SK-N-MC (cell line): ENCODE measurements around the gene OR51B2.
"Not testable (repeated sequence)": the region's sequence is repeated elsewhere in the genome, so short reads cannot be mapped to it uniquely, and the experiment has no call there.

Experiments used
- DNase-seq: peaks from one replicate; pipeline ENCODE4 v3.0.0-alpha.2; 2011; ENCODE audit warnings: low read depth, low spot score
- H3K27ac ChIP-seq: fragments of 200-600 bp; sonication (generic); 2 replicates; pipeline ENCODE4 v1.5.1; 2016; ENCODE audit warnings: mixed run types
- H3K36me3 ChIP-seq: fragments of 200-600 bp; sonication (generic); 2 replicates; pipeline ENCODE4 v1.6.1; 2017; ENCODE audit warnings: antibody characterized with exemption, low read length, mixed read lengths; ENCODE audit not compliant: insufficient read depth
- H3K4me3 ChIP-seq: fragments of 200-600 bp; sonication (generic); 2 replicates; pipeline ENCODE4 v1.5.1; 2016
- H3K9ac ChIP-seq: fragments of 200-600 bp; sonication (generic); 2 replicates; pipeline ENCODE4 v1.8.0; 2017; ENCODE audit warnings: mixed run types, mixed read lengths; ENCODE audit not compliant: insufficient read length
- H3K9me3 ChIP-seq: fragments of 200-600 bp; sonication (generic); 2 replicates; pipeline ENCODE4 v1.6.1; 2017; ENCODE audit warnings: low read depth, mild to moderate bottlenecking, antibody characterized with exemption, low read length, moderate library complexity, mixed read lengths
- EZH2 ChIP-seq: fragments of 200-600 bp; sonication (generic); IDR thresholded peaks from one replicate; pipeline ENCODE4 v1.6.1; 2017; ENCODE audit warnings: antibody characterized with exemption
- FOXP2 ChIP-seq: optimal IDR thresholded peaks from 2 replicates; pipeline ENCODE3; 2011; ENCODE audit warnings: mild to moderate bottlenecking, moderate library complexity; ENCODE audit not compliant: insufficient read depth; ENCODE audit errors: extremely low read length, control extremely low read depth
- POLR2AphosphoS5 ChIP-seq: IDR thresholded peaks from 2 replicates; pipeline ENCODE4 v1.6.1; 2012; ENCODE audit warnings: mild to moderate bottlenecking, low read depth, low read length, borderline replicate concordance

The OR51B2 gene

GRCh38 chr11:5300251-5300650, 23.8 kb downstream of the OR51B2 start:
- no peaks in the 10 kb centered on the region for H3K36me3 ChIP-seq
- no peaks in the 10 kb centered on the region for H3K9me3 ChIP-seq
- DNase-seq: no peak
- TF ChIP-seq EZH2: no peak
- H3K4me3 ChIP-seq: no peak overlapping the region
- H3K27ac ChIP-seq: no peak overlapping the region
- H3K9ac ChIP-seq: no peak overlapping the region

DNA sequence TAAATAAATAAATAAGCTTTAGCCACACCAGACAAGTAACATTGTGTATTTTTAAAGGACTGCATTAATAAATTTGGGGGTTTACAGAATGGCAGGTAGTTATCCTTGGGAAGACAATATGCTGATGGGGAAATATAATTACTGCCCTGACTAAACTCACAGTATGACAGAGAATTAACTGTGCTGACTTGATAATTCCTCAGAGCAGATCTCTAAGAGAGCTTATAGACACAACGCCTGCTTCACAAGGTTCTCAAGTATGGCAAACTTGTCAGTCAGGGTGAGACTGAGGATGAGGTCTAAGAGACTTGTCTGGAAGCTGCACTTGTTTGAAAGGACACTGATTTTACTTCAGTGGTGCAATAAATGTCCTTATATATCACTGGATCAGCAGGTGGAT, 25.6 kb downstream of the OR51B2 start:
- no peak overlapping the region for H3K9ac ChIP-seq
- no peak overlapping the region for H3K27ac ChIP-seq
- no peak overlapping the region for H3K4me3 ChIP-seq
- TF ChIP-seq POLR2AphosphoS5 (no peak), EZH2 (no peak), FOXP2 (no peak)
- no peaks in the 10 kb centered on the region for H3K36me3 ChIP-seq
- no peaks in the 10 kb centered on the region for H3K9me3 ChIP-seq
- DNase-seq: no peak

GRCh38 chr11:5297721-5298323, 26.3 kb downstream of the OR51B2 start:
- Histone ChIP-seq H3K4me3 (no peak overlapping the region), H3K27ac (no peak overlapping the region), H3K9me3 (no peaks in the 10 kb centered on the region), H3K36me3 (no peaks in the 10 kb centered on the region), H3K9ac (no peak overlapping the region)
- no peak for TF ChIP-seq POLR2AphosphoS5
- TF ChIP-seq FOXP2: no peak
- no peak for TF ChIP-seq EZH2
- DNase-seq: no peak

GRCh38 chr11:5294342-5294995, 29.6 kb downstream of the OR51B2 start:
- DNase-seq, H3K36me3 ChIP-seq, H3K9me3 ChIP-seq, H3K27ac ChIP-seq, H3K4me3 ChIP-seq, H3K9ac ChIP-seq: not testable (repeated sequence)

DNA sequence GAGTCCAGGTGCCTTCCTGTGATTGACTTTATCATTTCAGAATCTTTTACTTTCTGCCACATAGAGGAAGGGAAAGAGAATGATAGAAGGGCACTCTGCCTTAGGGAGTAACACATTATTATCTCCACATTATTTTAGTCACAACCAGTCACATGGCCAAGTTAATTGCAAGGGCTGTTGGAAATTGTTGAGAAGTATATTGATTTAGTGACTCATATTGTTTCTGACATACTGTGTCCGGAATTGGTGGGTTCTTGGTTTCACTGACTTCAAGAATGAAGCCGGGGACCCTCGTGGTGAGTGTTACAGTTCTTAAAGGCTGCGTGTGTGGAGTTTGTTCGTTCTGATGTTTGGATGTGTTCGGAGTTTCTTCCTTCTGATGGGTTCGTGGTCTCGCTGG, 31.1 kb downstream of the OR51B2 start:
- no peak for TF ChIP-seq EZH2
- TF ChIP-seq FOXP2: no peak
- no peak for TF ChIP-seq POLR2AphosphoS5
- no peak overlapping the region for H3K4me3 ChIP-seq
- H3K27ac ChIP-seq: no peak overlapping the region
- H3K9me3 ChIP-seq: no peaks in the 10 kb centered on the region
- no peaks in the 10 kb centered on the region for H3K36me3 ChIP-seq
- DNase-seq: no peak
- no peak overlapping the region for H3K9ac ChIP-seq

DNA sequence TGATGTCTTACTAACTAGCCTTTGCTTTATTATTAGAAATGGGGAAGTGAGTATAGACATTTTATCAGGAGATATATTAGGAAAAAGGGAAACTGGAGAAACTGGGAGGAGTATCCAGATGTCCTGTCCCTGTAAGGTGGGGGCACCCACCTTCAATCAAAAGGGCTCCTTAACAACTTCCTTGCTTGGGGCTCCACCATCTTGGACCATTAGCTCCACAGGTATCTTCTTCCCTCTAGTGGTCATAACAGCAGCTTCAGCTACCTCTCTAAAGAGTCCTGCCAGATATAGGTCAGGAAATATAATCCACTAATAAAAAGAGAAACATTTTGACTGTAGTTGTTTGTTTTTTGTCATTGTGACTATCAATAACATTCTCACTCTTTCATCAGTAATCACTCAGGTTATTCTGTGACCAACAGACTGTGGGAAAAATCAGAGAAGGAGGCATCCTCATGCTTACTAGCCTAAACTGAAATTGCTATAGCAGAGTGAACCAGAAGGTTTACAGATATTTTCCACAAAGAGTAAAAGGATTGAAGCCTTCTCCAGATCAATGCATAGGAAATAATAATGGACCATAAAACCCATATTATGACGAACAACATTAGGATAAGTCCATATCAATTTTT, 32.8 kb downstream of the OR51B2 start:
- TF ChIP-seq POLR2AphosphoS5: no peak
- TF ChIP-seq FOXP2: no peak
- no peak for TF ChIP-seq EZH2
- Histone ChIP-seq H3K36me3 (no peaks in the 10 kb centered on the region), H3K4me3 (no peak overlapping the region), H3K9me3 (no peaks in the 10 kb centered on the region), H3K9ac (no peak overlapping the region), H3K27ac (no peak overlapping the region)
- DNase-seq: no peak

DNA sequence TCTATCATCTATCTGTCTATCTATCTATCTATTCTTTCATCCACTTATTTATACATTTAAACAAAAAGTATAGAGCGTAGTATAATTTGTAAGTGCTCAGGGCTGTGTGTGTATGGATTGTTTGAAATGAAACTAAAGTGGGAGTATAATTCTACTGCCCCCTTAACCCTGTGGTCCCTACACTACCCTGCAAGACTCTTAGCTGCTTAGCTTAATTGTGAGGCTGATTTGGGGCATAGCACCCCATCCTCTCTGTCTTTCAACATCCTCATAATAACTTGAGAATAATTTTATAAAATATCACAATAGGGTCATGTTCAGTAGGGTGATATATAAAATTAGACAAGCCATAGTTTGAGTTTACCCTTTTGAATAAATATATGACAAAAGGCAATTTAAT, 34.0 kb downstream of the OR51B2 start:
- Histone ChIP-seq H3K4me3 (no peak overlapping the region), H3K36me3 (no peaks in the 10 kb centered on the region), H3K27ac (no peak overlapping the region), H3K9me3 (no peaks in the 10 kb centered on the region), H3K9ac (no peak overlapping the region)
- no peak for DNase-seq
- no peak for TF ChIP-seq FOXP2
- no peak for TF ChIP-seq EZH2
- no peak for TF ChIP-seq POLR2AphosphoS5

- Histone ChIP-seq H3K36me3 (no peaks in the 10 kb centered on the region), H3K9ac (no peak overlapping the region), H3K9me3 (no peaks in the 10 kb centered on the region), H3K4me3 (no peak overlapping the region), H3K27ac (no peak overlapping the region)
- no peak for DNase-seq
- no peak for TF ChIP-seq FOXP2
These were observed 34.4 kb downstream of the OR51B2 start for GRCh38 chr11:5289696-5290095.

GRCh38 chr11:5288906-5289550, 35.1 kb downstream of the OR51B2 start:
- no peak overlapping the region for H3K27ac ChIP-seq
- no peaks in the 10 kb centered on the region for H3K9me3 ChIP-seq
- no peak for DNase-seq
- no peak overlapping the region for H3K4me3 ChIP-seq
- H3K36me3 ChIP-seq: no peaks in the 10 kb centered on the region
- TF ChIP-seq EZH2 (no peak), POLR2AphosphoS5 (no peak), FOXP2 (no peak)
- H3K9ac ChIP-seq: no peak overlapping the region
